Measurements from ENCODE around the gene DDX31.

DDX31 gene

DNA sequence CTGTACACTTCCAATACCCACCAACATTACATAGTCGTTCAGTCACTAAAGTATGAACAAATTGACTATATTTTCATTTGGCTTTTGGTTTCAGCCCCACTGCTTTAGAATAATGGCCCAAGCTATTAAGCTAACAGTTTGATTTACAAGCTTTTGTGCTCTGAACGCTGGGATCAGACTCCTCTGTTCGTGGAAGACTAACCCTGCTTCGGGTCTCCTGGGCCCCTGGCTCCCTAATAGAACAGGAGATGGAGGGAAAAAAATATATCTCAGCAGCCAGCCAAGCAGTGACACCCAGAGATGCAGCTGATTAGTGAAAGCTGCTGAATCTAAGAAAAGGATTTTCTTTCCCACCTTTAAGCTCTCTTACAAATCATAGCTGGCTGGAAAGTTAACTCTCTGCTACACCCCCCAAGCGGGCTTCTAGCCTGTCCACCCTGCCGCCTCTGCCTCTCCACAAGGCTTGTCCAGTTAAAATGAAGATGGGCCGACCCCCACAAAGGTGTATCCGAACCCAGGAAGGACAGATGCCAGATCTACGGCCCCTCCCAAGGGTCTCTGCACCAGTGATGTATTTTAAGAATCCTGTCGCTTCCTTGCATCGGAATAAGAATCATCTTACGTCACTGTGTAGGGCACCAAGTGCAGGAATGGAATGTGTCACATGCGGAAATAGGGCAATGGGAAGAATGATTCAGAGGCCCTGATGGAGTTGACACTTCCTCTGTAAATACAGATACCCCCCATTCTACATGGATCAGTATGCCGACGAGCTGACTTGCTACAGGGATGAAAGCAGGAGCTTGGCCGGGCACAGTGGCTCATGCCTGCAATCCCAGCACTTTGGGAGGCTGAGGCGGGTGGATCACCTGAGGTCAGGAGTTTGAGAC is 120.8 kb downstream of the DDX31 start:
- DNase-seq (ENCODE audit: low read depth in 1 of 2, low spot score in 1 of 2): no peak

DNA sequence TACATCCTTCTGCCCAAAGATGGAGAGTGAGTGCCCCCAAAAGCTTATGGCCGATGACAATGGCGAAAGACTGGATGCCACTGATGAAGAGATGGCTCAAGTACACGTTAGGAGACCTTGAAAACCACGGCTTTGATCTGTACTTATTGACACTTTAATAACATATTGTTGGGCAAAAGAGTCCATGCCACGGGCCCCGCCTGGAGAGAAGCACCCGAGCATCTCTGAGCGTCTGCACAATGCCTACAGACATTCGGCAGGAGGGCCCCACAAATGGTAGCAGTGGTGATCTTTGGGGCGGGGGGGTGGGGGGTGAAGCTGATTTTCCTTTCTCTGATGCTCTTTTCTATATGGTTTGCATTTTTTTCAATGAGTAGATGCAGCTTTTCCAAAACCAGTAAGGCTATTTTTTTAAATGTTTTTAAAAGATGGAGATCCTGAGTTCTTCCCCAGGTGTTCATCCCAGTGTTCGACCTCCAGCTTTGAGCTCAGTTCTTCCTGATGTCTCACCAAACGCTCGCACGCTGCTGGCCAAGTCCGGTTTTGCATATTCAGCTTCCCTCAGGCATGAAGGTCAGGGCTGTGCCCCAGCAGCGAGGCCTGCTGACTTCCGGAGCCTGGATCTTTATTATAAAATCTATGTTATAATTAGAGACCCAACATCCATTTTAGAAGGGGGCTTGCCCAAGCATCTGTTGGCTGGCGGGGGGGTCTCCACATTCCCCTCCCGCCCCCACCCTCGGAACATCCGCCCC is 121.6 kb downstream of the DDX31 start:
- no peak for DNase-seq (ENCODE audit: low read depth in 1 of 2, low spot score in 1 of 2)

DNA sequence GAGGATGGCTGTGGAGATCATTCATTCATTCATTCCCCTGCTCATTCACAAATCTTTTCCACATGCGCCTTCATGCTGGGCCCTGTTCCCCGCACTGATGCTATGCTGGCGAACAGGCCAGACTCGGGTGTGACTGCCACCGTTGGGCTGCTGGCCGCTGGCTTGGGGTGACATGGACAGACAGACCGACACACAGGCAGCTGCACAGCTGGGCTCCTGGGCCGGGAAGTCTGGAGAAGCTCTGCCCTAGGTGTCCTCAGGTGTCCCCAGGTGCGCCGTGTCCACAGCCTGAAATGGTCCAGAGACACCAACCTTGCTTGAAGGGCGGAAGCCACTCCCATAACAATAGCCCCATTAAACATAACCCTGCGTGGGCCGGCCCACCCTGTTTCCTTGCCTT is 122.3 kb downstream of the DDX31 start:
- no peak for DNase-seq (ENCODE audit: low read depth in 1 of 2, low spot score in 1 of 2)

DNA sequence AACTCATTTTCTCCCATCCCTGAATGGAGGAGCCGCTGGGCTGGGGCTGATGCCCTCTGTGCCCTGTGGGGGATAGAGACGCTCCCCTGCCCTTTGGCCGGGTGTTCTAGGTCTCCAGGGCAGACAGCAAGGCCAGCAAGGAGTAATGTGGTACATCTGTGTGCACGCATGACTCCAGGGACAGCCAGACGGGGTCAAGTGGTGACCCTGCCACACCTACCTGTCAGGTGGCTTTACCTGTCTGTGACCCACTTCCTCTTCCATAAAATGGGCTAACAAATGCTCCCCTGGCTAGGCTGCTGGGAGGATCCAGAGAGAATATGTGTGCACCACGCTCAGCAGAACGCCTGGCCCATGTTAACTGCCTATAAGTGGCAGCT is 122.7 kb downstream of the DDX31 start:
- no peak for DNase-seq (ENCODE audit: low read depth in 1 of 2, low spot score in 1 of 2)

DNA sequence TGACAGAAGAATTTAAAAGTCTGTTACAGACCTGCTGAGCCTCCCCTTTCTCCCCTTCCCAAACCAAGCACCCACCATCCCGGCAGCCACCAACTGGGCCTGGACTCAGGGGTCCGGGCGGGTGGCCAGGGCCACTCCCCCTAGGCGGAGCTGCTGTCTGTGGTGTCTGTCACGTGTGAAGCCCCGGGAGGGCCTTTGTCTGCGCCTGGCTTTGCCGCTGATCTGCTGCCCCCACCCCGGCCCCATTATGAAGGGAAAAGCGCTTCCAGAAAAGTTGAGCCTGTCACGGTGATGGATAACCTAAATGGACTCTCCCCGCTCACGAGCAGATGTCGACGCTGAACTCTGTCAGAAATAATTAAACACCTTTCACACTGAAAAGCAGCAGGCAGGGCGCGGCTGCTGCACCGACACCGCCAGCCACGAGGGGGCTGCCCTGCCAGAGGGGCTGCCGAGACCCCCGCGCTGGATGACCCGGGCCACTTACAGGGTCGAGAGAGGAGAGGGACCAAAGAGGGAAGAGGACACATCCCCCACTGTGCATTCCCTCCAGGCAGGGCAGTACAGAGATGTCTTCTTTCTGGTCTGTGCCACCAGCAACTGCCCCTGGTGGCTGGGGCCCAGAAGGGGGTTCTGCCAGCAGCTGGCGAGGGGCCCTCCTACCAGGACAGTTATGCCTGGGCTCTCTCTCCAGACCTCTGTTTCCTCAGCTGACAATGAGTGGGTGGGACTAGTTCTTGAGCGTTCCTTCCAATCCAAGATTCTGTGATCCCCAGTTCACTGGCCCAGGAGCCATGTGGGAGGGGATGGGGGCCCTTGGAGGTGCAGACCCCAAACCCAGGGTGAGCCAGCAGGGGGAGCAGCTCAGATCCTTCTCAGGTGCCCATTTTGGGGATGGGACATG is 123.4 kb downstream of the DDX31 start:
- no peak for DNase-seq (ENCODE audit: low read depth in 1 of 2, low spot score in 1 of 2)

DNA sequence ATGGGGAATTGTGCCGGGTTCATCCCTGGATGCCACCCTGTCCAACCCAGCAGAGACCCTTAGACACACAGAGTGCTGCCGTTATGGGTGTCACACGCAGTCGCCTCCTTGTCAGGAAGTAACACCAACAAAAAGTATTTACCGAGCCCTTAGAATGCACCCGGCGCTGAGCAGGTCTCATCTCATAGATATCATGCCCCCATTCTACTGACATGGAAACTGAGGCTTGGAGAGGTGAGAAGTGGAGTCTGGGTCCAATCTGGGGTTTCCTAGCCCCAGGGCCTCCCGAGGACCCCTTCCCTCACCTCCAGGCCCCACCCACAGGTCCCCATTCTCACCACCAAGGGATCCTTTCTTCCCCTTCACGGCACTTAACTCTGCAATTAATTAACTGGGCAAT is 124.2 kb downstream of the DDX31 start:
- no peak for DNase-seq (ENCODE audit: low read depth in 1 of 2, low spot score in 1 of 2)

DNA sequence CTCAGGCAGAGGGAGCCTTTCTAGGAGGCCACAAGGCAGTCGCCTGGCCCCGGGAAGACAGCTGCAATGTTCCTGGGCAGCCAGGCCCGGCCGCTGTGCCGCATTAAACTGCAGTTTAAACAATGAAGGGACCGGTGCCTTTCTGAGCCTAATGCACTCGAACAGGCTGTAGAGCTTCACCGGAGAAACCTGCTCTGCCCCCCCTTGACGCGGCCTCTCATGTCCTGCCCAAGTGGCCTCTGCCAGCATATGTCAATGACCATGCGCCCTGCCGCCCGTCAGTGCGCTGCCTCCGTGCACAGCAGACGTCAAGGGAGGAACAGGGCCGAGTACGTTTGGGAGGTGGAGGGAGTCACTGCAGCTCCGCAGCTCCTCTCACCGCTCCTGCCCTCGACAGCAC is 125.8 kb downstream of the DDX31 start:
- DNase-seq (ENCODE audit: low read depth in 1 of 2, low spot score in 1 of 2): no peak

DNA sequence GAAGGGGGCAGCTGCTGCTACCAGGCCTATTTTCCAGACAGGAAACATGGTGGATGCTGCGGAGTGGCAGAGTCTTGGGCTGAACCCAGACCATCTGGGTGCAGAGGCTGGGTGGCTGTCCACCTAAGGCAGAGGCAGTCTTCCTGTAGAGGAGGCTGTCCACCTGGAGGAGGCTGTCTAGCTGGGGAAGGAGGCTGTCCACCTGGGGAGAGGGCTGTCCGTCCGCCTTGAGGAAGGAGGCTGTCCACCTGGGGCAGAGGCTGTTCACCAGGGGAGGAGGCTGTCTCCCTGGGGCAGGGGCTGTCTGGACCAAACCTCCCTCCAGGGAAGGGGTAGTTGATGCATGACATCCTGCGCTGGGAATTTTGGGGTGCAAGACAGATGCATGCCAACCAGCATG is 126.5 kb downstream of the DDX31 start:
- no peak for DNase-seq (ENCODE audit: low read depth in 1 of 2, low spot score in 1 of 2)
